ENCODE measurements around the gene NPB.

- TF ChIP-seq CTCF (optimal IDR thresholded peaks at IDR 0.05 in 1 of 3, IDR thresholded peaks at IDR 0.05 in 1 of 3, conservative IDR thresholded peaks at IDR 0.05 in 1 of 3; ENCODE audit: extremely low read depth in 1 of 3, insufficient read depth in 2 of 3, low read length in 3 of 3) (no peak), EZH2 (IDR thresholded peaks at IDR 0.05; ENCODE audit: low read length) (no peak)
These were observed 37.9 kb downstream of the NPB start for GRCh38 chr17:81939881-81940385.
